Cardiac fibroblast (primary cell): Measurements from ENCODE around the gene ULK4.
A peak's percentile ranks its signal among the peaks of the same experiment; 100 is the strongest.
"Not testable (repeated sequence)": the region's sequence is repeated elsewhere in the genome, so short reads cannot be mapped to it uniquely, and the experiment has no call there.

Experiments
- DNase-seq, 2 donors: peaks; one replicate each; pipeline versions ENCODE4 v3.0.0 to v3.0.0-alpha.2; 2010; ENCODE audit warnings: low read depth in 2 of 2
- H3K4me3 ChIP-seq, 2 donors: replicated peaks in 1 of 2; 1 replicate in 1 of 2; 2 replicates in 1 of 2; pipeline ENCODE4 v1.5.1; 2011; ENCODE audit warnings: low read depth in 2 of 2, low read length in 2 of 2, mild to moderate bottlenecking in 2 of 2, moderate library complexity in 1 of 2
- TF ChIP-seq, protein P1 (sequence below): IDR thresholded peaks from one replicate; pipeline ENCODE4 v1.5.1; 2011; ENCODE audit warnings: low read depth, mild to moderate bottlenecking, low read length, inconsistent platforms

ULK4 gene

DNA sequence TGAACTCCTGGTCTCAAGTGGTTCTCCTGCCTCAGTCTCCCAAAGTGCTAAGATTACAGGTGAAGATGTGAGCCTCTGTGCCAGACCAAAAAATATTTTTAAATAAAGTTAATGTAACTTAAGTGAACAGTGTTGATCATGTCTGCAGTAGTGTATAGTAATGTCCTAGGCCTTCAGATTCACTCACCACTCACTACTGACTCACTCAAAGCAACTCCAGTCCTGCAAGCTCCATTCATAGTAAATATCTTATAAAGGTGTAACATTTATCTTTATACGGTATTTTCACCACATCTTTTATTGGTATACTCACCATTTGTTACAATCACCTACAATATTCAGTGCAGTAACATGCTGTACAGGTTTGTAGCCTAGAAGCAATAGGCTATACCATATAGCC lies 264.2 kb downstream of the ULK4 start:
- DNase-seq = no peak
- TF ChIP-seq, protein P1, sequence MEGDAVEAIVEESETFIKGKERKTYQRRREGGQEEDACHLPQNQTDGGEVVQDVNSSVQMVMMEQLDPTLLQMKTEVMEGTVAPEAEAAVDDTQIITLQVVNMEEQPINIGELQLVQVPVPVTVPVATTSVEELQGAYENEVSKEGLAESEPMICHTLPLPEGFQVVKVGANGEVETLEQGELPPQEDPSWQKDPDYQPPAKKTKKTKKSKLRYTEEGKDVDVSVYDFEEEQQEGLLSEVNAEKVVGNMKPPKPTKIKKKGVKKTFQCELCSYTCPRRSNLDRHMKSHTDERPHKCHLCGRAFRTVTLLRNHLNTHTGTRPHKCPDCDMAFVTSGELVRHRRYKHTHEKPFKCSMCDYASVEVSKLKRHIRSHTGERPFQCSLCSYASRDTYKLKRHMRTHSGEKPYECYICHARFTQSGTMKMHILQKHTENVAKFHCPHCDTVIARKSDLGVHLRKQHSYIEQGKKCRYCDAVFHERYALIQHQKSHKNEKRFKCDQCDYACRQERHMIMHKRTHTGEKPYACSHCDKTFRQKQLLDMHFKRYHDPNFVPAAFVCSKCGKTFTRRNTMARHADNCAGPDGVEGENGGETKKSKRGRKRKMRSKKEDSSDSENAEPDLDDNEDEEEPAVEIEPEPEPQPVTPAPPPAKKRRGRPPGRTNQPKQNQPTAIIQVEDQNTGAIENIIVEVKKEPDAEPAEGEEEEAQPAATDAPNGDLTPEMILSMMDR = no peak

DNA sequence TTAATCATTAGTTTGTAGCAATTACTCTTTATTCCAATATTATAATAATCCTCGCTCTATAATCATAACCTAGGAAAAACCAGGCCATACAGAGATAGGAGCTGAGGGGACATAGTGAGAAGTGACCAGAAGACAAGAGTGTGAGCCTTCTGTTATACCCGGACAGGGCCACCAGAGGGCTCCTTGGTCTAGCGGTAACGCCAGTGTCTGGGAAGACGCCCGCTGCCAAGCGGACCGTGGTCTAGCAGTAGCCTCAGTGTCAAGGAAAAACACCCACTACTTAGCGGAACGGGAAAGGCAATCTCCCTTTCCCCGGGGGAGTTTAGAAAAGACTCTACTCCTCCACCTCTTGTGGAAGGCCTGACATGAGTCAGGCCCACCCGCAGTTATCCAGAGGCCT lies 266.1 kb downstream of the ULK4 start:
- H3K4me3 ChIP-seq = not testable (repeated sequence)
- TF ChIP-seq, protein P1 = peak; percentile 38
- peak; percentile 36 to 40 for DNase-seq

More for the DNA sequence above, 264.2 kb downstream of the ULK4 start:
- no peak overlapping the region for H3K4me3 ChIP-seq

DNA sequence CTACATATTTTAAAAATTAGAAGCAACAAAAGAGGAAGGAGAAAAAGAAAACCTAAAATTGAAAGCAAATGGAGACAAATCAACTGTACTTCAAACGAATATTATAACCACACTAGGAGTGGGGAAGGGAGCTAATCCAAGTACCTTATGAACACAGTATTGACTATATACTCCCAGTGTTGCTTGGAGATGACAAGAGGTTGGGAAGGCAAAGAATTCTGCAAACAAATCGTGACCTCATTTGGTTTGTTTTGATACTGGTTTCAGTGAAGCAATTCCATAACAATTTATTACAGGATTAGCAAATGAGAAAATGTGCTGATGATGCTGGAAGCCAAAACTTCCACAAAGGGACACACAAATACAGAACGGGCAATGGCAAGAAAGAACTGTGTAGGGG lies 268.1 kb downstream of the ULK4 start:
- no peak overlapping the region for H3K4me3 ChIP-seq
- DNase-seq = peak in 1 of 2 donors; percentile 15
- TF ChIP-seq, protein P1 = no peak

DNA sequence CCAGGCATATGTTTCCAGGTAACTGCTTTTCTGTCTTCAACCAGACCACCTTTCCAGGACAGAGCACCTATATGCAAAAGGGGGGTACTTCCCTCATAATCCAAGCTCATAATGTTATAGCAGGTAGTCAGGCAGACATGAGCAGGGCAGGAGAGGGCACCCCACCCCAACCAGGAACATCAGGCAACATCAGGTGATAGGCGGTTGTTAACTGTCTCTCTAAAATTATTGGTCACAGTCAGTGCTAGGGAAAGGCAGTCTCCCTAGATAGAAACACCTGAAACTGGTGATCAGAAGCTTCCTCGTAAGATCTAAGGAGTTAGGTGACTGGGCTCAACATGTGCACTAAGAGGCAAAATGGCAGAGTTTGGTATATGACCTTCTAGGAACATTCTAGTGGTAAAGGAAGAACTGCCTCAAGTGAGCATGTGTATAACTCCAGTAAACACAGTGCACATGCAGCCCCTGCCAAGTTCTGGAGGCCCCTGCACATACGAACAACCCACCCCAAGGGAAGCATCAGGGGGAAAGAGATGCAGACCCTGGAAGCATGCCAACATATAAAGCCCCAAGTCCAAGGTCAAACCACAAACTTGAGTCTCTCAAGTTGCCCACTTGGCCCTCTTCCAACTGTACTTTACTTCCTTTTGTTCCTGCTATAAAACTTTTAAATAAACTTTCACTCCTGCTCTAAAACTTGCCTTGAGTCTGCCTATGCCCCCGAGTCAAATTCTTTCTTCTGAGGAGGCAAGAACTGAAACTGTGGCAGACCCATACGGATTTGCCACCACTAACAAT lies 270.9 kb downstream of the ULK4 start:
- peak in 1 of 2 donors; percentile 61 for DNase-seq
- TF ChIP-seq, protein P1 = no peak

DNA sequence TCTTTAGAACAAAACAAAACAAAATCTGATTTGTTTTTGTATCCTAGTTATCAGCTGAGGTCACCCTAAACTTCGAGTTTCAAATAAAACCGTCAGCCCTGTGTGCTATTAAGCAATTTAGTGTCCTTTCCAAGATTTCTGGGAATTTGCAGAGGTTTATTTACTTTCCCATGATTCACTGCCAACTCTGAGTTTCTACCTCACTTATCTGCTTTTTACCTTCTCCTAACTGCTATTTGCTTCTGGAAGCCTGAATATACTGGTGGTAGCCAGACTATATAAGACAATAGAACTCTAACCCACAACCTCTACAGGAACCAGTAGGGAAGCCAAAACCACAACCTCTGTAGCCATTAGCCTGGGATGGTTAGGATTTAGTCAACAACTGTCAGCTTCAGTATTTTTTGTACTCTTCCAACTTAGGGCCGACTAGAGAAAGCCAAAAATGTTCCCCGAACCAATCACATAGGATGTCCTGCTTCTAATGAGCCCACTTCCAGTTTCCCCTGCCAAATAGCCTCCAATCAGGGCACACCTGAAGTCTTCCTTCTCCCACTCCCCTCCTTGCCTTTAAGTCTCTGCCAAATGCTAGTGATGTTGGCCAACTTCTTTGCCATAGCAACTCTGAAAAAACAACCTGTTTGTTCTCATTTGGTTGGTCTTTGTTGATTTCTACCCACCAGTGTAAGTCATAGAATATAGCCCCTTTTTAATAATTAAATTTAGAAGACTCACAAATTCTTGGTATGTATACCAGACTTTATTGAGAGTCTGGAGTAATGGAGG lies 273.1 kb downstream of the ULK4 start:
- TF ChIP-seq, protein P1 = no peak

More for the DNA sequence above, 270.9 kb downstream of the ULK4 start:
- H3K4me3 ChIP-seq = no peak overlapping the region

DNA sequence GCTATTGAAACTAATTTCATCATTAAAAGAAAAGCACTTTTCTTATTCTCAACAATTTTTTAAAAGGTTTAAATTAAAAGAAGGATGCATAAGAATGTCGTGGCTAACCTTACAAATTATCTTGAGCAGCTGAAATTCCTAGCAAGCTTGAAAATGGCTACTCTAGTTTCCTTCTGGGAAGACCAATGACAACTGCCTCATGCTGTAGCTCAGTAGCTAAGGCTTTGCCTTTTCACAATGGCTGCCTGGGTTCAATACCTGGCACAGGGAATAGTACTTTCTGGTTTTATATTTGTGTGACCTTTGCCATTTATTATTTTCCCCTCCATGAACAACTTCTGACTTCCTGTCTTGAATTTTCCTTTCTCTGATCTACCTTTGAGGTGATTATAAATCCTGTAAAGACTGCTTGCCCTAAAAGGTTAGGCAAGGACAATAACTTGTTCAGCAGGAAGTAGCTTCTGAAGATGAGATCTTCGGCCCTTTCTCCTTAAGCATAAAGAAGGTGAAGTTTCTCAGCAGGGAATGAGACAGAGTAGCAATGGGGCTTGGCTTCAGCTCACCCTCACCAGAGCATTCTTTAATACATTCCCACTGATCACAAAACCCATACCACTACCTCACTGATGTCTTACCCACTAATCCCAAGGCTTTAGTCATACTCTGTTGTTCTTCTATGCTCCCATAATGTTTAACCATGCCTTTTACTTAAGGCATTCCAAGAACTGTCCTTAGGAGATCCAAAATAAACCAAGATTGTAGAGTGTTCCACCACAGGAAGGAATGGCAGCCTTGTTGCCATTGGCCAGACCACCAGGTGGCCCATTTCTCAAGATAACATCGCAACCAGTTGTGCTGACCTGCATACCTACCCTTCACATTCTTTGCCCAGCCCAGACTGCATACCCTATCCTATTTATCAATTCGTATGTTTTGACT lies 276.8 kb downstream of the ULK4 start:
- TF ChIP-seq, protein P1 = no peak
- no peak for DNase-seq
- H3K4me3 ChIP-seq = no peak overlapping the region

More for the DNA sequence above, 273.1 kb downstream of the ULK4 start:
- peak; percentile 67 to 78 for DNase-seq
- H3K4me3 ChIP-seq = no peak overlapping the region
